ENCODE measurements around the gene C1orf141.

C1orf141 gene

DNA sequence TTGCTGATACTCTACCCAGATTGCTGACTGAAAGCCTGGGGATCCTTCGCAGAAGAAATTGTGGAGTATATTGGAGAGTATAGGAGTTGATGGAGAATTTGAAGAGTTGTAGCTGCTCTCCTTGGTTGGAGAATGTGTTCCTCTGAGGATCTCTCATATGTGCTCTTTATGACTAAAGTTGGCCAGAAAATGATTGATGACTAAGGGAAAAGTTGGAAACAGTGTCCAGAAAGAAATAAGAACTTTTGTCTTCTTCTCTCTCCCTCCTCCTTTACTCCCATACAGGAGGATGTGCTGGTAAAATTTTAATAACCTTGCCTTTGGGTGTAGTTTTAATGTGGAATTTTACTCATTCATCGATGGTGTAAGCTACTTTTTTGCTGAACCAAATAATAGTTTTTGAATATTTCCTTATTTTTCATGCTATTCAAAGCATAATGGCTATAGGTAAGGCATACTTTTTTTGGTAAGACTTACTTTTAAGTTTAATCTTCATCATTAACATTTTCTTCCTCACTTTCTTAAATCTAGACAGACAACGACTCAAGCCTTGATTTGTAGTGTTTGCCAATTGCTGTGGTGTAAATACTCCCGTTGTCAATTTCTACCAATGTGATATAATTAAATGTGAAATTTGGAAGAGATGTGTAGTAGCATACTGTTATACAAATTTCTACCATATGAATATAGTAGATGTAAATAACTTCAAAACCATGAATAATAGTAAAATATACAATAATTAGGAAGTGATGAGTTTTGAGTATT lies 13.7 kb downstream of the C1orf141 start:
- TF ChIP-seq, protein P1, sequence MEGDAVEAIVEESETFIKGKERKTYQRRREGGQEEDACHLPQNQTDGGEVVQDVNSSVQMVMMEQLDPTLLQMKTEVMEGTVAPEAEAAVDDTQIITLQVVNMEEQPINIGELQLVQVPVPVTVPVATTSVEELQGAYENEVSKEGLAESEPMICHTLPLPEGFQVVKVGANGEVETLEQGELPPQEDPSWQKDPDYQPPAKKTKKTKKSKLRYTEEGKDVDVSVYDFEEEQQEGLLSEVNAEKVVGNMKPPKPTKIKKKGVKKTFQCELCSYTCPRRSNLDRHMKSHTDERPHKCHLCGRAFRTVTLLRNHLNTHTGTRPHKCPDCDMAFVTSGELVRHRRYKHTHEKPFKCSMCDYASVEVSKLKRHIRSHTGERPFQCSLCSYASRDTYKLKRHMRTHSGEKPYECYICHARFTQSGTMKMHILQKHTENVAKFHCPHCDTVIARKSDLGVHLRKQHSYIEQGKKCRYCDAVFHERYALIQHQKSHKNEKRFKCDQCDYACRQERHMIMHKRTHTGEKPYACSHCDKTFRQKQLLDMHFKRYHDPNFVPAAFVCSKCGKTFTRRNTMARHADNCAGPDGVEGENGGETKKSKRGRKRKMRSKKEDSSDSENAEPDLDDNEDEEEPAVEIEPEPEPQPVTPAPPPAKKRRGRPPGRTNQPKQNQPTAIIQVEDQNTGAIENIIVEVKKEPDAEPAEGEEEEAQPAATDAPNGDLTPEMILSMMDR (IDR thresholded peaks at IDR 0.05; ENCODE audit: low read depth, low read length, missing control alignments) = no peak
- DNase-seq (ENCODE audit: extremely low read depth, low read depth) = no peak
- H3K4me3 ChIP-seq (replicated peaks; ENCODE audit: low read depth, low read length) = no peak overlapping the region

DNA sequence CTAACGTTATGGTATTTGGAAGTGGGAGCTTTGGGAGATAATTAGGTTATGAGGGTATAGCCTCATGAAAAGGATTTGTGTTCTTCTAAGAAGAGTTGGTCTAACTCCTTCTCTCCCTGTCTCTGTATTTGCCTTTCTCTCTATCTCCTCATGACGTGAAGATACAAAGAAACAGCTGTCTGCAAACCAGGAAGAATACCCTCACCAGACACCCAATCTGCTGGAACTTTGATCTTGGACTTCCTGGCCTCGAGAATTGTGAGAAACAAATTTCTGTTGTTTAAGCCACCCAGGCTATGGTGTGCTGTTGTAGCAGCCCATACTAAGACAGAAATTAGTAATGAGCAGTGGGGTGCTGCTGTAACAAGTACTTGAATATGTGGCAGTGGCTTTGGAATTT lies 16.1 kb downstream of the C1orf141 start:
- no peak for DNase-seq (ENCODE audit: extremely low read depth, low read depth)
- TF ChIP-seq, protein P1 (IDR thresholded peaks at IDR 0.05; ENCODE audit: low read depth, low read length, missing control alignments) = no peak
- H3K4me3 ChIP-seq (replicated peaks; ENCODE audit: low read depth, low read length) = no peak overlapping the region

DNA sequence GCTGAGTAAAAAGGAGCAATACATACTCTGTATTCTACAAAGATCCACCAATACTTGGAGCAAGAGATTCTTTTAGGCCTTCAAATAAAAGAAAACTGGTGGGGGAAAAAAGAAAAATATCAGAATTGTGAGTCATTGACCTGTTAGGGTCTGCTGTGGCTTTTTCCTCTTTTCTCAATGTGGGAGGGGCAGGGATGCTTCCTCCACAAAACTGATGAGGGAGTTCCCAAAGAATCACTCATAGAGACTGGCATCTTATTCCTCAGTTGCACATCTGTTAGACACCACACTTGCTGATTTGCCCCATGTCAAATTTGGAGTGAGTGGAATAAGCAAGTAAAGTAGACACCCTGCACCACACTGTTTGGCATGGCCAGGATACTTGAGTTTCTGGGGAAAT lies 16.6 kb downstream of the C1orf141 start:
- TF ChIP-seq, protein P1 (IDR thresholded peaks at IDR 0.05; ENCODE audit: low read depth, low read length, missing control alignments) = no peak
- no peak for DNase-seq (ENCODE audit: extremely low read depth, low read depth)
- no peak overlapping the region for H3K4me3 ChIP-seq (replicated peaks; ENCODE audit: low read depth, low read length)

DNA sequence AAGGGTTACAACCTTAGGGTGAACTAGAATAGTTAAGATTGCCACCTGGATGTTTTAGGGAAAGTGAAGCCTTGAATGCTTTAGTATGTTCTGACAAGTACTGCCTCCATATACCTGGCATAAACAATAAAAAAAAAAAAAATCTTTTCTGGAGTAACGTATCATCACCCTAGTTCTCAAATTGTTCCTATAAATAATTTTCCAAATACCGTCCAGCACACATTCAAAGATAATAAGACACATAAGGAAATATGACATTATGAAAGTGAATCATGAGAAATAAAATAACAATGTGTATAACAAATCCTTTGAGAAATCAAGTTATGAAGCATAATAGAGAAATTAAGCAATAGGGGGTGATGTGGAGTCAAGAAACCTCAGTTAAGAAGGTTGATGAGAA lies 20.6 kb downstream of the C1orf141 start:
- no peak overlapping the region for H3K4me3 ChIP-seq (replicated peaks; ENCODE audit: low read depth, low read length)
- DNase-seq (ENCODE audit: extremely low read depth, low read depth) = no peak
- TF ChIP-seq, protein P1 (IDR thresholded peaks at IDR 0.05; ENCODE audit: low read depth, low read length, missing control alignments) = no peak

DNA sequence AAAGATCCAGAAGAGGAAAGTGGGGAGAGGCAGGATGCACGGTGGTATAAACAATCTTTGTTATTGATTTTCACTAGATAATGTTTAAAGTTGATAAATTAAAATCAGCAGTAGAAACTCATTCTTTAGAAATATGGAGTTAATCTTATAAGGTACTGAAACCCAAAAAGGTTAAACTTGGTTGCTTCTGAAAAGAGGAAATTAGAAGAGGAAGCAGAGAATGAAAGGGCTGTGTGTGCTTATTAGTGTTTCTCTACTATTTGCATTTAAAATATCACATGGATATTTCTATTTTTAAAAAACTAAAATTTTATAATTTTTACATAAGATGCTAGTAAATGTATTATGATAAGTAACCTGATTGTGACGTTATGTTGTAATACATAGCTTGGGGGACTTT lies 24.4 kb downstream of the C1orf141 start:
- no peak for DNase-seq (ENCODE audit: extremely low read depth, low read depth)

DNA sequence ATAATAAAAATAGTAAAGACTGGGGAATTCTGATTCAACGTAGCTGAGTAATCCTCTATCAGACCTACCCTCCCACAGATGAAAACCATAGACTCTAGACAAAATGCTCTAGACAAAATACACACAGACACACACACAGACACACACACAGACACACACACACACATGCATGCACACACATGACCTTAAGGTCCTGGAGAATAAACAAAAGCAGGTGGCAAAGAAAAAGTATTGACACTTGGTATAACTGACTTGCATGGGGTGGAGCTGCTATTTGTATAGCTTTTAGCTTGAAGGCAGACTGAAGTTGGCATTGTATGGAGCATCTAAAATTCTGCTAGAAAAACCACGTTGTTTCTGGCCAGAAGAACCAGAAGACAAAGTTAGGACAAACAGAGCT lies 29.3 kb downstream of the C1orf141 start:
- DNase-seq (ENCODE audit: extremely low read depth, low read depth) = no peak
- TF ChIP-seq, protein P1 (IDR thresholded peaks at IDR 0.05; ENCODE audit: low read depth, low read length, missing control alignments) = no peak
- H3K4me3 ChIP-seq (replicated peaks; ENCODE audit: low read depth, low read length) = no peak overlapping the region

More for the DNA sequence above, 24.4 kb downstream of the C1orf141 start:
- TF ChIP-seq, protein P1 (IDR thresholded peaks at IDR 0.05; ENCODE audit: low read depth, low read length, missing control alignments) = no peak
- H3K4me3 ChIP-seq (replicated peaks; ENCODE audit: low read depth, low read length) = no peak overlapping the region

DNA sequence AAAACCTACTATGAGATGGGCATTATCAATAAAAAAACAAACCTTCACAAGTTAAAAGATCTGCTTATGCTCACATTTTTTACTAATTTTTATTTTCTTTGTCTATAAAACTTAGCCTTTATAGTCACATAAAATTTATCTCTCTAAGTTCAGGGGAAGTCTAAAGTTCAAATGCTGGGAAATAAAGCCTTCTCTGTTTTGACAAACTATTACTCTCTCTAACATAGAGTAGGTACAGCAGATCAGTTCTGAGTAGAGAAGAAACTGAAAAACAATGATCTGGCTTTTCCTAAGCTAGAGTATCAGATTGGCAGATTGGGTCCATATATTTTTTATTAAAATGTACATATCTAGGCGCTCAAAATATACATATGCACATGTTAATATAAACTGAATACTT lies 31.2 kb downstream of the C1orf141 start:
- no peak overlapping the region for H3K4me3 ChIP-seq (replicated peaks; ENCODE audit: low read depth, low read length)
- DNase-seq (ENCODE audit: extremely low read depth, low read depth) = no peak
- TF ChIP-seq, protein P1 (IDR thresholded peaks at IDR 0.05; ENCODE audit: low read depth, low read length, missing control alignments) = no peak

Measured in HFF-Myc (cell line).